Lung (tissue), 12 donors: ENCODE data around the gene CDH4. TPM values are rescaled to one million over a fixed set of nuclear protein-coding genes. Genes with fewer than 3 reads are reported as not detected.

ENCODE experiments used
- ATAC-seq: fragments of 200-7000 bp; cut with Tn5 transposase; one replicate; pipeline ENCODE4 v1.9.1; 2020; ENCODE audit warnings: moderate number of reproducible peaks; ENCODE audit not compliant: insufficient read depth, low FRiP score
- DNase-seq, 3 donors: peaks; one replicate each; pipeline ENCODE4 v3.0.0-alpha.2; 2013 to 2017
- H3K27ac ChIP-seq, 2 donors: one replicate each; pipeline ENCODE4 v1.5.1; 2013; ENCODE audit warnings: mild to moderate bottlenecking in 2 of 2, moderate library complexity in 2 of 2, control low read depth in 1 of 2, inconsistent platforms in 1 of 2, low read depth in 1 of 2, low read length in 1 of 2
- H3K27me3 ChIP-seq, 3 donors: one replicate each; pipeline ENCODE4 v1.5.1; 2013; ENCODE audit warnings: low read length in 2 of 3; ENCODE audit not compliant: control insufficient read depth in 3 of 3, insufficient read depth in 3 of 3
- H3K36me3 ChIP-seq, 4 donors: one replicate each; pipeline ENCODE4 v1.5.1; 2013; ENCODE audit warnings: low read length in 4 of 4, mild to moderate bottlenecking in 1 of 4, moderate library complexity in 1 of 4; ENCODE audit not compliant: control insufficient read depth in 4 of 4, insufficient read depth in 4 of 4
- H3K4me1 ChIP-seq, 5 donors: one replicate each; pipeline ENCODE4 v1.5.1; 2013; ENCODE audit warnings: low read length in 5 of 5, mild to moderate bottlenecking in 2 of 5, moderate library complexity in 1 of 5; ENCODE audit not compliant: control insufficient read depth in 5 of 5, insufficient read depth in 5 of 5
- H3K4me3 ChIP-seq: one replicate; pipeline ENCODE4 v1.5.1; 2013; ENCODE audit warnings: mild to moderate bottlenecking, control low read depth, moderate library complexity
- H3K9ac ChIP-seq, 2 donors: one replicate each; pipeline ENCODE4 v1.5.1; 2013; ENCODE audit warnings: low read length in 2 of 2, control low read depth in 1 of 2; ENCODE audit not compliant: insufficient read depth in 1 of 2
- H3K9me3 ChIP-seq, 4 donors: one replicate each; pipeline ENCODE4 v1.5.1; 2013; ENCODE audit warnings: low read length in 3 of 4, mild to moderate bottlenecking in 1 of 4, moderate library complexity in 1 of 4; ENCODE audit not compliant: control insufficient read depth in 4 of 4, insufficient read depth in 3 of 4
- WGBS, 2 donors: extraction: QIAGEN DNeasy Blood & Tissue Kit; methylation state at CpG; one replicate each; pipeline ENCODE4 v1.1.7; 2013; 5-methylcytosine and 5-hydroxymethylcytosine counted together
- polyA plus RNA-seq, 2 donors: library from polyadenylated mRNA; stranded (reverse); fragments of 200-250 nt; gene quantifications; one replicate each; pipeline ENCODE4 v1.2.1, GENCODE V29; 2013
- total RNA-seq, 2 donors: library from RNA; depleted of rRNA in 1 of 2; stranded (reverse); fragments of >200 nt in 1 of 2; gene quantifications; one replicate each; pipeline ENCODE4 v1.2.1, GENCODE V29; 2014 to 2021
- TF ChIP-seq, protein P1 (sequence below): IDR thresholded peaks from 2 replicates; pipeline ENCODE4 v1.5.1; 2012; ENCODE audit warnings: mild to moderate bottlenecking; ENCODE audit errors: control extremely low read depth, extremely low read depth
- donor health status: control.
- donor health status: control.
- donor health status: Bipolar disorder and iron deficiency.
- donor health status: healthy.
- donor health status: DM: yes; HTN: yes; CAD: no.

CDH4 gene
- total and polyA plus RNA-seq, 4 donors: 0.10 to 2.1 (median 0.34) TPM

DNA sequence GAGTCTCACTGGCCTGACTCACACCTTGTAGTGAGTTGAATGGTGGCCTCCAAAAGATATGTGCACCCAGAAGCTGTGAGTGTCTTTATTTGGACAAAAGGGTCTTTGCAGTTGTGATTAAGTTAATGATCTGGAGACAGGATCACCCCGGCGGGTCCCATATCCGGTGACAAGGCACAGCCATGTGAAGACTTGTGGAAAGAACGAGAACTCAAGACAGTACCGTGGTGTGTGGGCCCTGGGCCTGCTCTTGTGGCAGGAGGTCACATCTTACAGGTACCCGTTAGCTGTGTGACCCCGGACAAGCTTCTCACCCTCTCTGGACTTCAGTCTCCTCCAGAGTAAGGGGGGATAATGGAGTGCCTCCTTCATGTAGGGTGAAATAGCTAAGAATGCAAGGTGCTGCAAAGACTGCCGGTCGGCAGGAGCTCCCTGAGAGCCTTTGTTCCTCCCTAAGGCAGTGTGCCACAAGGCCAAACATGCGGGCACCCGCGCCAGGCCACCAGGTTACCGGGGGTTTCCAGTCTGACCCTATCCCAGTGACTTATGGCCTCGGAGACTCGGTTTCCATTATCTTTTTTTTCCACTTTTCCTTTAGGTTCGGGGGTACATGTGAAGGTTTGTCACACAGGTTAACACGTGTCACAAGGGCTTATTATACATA lies 39.2 kb downstream of the CDH4 start:
- peaks cover 0 to 2% (median 0%) of the 10 kb centered on the region in 5 donors for H3K4me1 ChIP-seq
- H3K27me3 ChIP-seq: peaks cover 0 to 4% (median 0%) of the 10 kb centered on the region in 3 donors
- TF ChIP-seq, protein P1, sequence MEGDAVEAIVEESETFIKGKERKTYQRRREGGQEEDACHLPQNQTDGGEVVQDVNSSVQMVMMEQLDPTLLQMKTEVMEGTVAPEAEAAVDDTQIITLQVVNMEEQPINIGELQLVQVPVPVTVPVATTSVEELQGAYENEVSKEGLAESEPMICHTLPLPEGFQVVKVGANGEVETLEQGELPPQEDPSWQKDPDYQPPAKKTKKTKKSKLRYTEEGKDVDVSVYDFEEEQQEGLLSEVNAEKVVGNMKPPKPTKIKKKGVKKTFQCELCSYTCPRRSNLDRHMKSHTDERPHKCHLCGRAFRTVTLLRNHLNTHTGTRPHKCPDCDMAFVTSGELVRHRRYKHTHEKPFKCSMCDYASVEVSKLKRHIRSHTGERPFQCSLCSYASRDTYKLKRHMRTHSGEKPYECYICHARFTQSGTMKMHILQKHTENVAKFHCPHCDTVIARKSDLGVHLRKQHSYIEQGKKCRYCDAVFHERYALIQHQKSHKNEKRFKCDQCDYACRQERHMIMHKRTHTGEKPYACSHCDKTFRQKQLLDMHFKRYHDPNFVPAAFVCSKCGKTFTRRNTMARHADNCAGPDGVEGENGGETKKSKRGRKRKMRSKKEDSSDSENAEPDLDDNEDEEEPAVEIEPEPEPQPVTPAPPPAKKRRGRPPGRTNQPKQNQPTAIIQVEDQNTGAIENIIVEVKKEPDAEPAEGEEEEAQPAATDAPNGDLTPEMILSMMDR: no peak
- H3K4me3 ChIP-seq: no peak overlapping the region
- WGBS, 2 donors: 89 to 92% methylated on average over 17 of the region's 17 CpGs
- H3K27ac ChIP-seq: no peak overlapping the region
- no peak overlapping the region for H3K9ac ChIP-seq
- peaks cover 0 to 5% (median 2%) of the 10 kb centered on the region in 4 donors for H3K9me3 ChIP-seq
- ATAC-seq (no peak), DNase-seq (no peak)
- H3K36me3 ChIP-seq: no peaks in the 10 kb centered on the region

- no peak for ATAC-seq
- DNase-seq: no peak
- WGBS, 2 donors: 81 to 87% methylated on average over 11 of the region's 11 CpGs
Measured at GRCh38 chr20:61292391-61292790, 40.3 kb downstream of the CDH4 start.

DNA sequence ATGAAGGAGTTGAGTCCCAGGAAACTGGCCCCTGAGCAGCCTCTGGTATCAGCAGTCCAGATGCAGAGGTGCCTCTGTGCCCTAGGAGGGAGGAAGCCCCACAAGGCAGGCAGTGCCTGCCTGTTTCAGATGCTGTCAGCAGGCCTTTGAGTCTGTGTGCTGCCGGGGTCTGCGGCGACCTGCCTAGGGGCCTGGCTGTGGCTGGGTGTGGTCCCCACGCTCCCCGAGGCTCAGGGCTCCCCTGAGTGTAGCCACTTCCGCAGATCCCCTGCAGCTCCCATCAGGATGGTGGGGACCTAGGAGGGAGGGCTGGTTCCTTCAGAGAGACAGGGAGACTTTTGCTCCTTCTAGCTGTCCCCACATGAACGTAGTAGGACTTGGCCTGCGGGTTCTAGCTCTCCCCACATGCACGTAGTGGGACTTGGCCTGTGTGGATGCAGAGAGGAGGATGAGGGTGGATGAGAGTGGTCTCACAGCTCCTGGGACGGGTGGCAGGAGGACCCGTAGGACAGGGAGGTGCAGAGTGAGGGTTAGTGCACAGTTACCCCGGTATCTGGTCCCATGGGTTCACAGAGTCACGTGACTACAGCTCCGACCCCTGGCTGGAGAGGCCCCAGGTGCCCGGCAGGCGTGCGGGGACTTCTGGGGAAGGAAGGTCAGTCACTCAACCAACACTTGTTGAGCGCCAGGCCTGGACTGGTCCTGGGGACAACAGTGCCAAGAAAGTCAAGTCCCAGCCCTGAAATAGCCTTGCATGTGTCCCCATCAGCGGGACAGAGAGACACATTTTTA lies 41.0 kb downstream of the CDH4 start:
- no peaks in the 10 kb centered on the region for H3K36me3 ChIP-seq
- 82 to 90% methylated on average over 19 of the region's 19 CpGs for WGBS, 2 donors
- peaks cover 0 to 5% (median 2%) of the 10 kb centered on the region in 4 donors for H3K9me3 ChIP-seq
- peaks cover 0 to 2% (median 0%) of the 10 kb centered on the region in 5 donors for H3K4me1 ChIP-seq
- H3K27ac ChIP-seq: no peak overlapping the region
- TF ChIP-seq, protein P1: no peak
- DNase-seq: no peak
- H3K27me3 ChIP-seq: peaks cover 0 to 4% (median 0%) of the 10 kb centered on the region in 3 donors
- H3K4me3 ChIP-seq: no peak overlapping the region
- H3K9ac ChIP-seq: no peak overlapping the region
- no peak for ATAC-seq

More at GRCh38 chr20:61292391-61292790, 40.3 kb downstream of the CDH4 start:
- H3K27ac ChIP-seq: no peak overlapping the region
- peaks cover 0 to 4% (median 0%) of the 10 kb centered on the region in 3 donors for H3K27me3 ChIP-seq
- peaks cover 0 to 2% (median 0%) of the 10 kb centered on the region in 5 donors for H3K4me1 ChIP-seq
- peaks cover 0 to 5% (median 2%) of the 10 kb centered on the region in 4 donors for H3K9me3 ChIP-seq
- TF ChIP-seq, protein P1: no peak
- H3K4me3 ChIP-seq: no peak overlapping the region
- no peaks in the 10 kb centered on the region for H3K36me3 ChIP-seq
- no peak overlapping the region for H3K9ac ChIP-seq
